ENCODE measurements around the gene SLC4A3. TPM values are rescaled to one million over a fixed set of nuclear protein-coding genes. Genes with fewer than 3 reads are reported as not detected.

The SLC4A3 gene
- total RNA-seq, 3 donors from 2014 or later (not counting 1 experiment from before 2014, with no cell fraction given), result 0.15 to 0.45 TPM; not detected in 1

GRCh38 chr2:219630770-219631405 lies 3.5 kb downstream of the SLC4A3 start:
- intact Hi-C loops (cut with micrococcal nuclease), result no loop called here
- H3K27me3 Mint-ChIP-seq (ENCODE audit: low read depth in 2 of 2), result peaks cover 8 to 17% of the 10 kb centered on the region in 2 donors
- H3K36me3 ChIP-seq (ENCODE audit: control insufficient read depth, insufficient read depth, low read length), result no peaks in the 10 kb centered on the region
- no peak overlapping the region for H3K4me3 Mint-ChIP-seq
- no peak for TF ChIP-seq CTCF (IDR thresholded peaks at IDR 0.05)
- no peak overlapping the region for H3K27ac ChIP-seq (ENCODE audit: low read length)
- peaks cover 0 to 5% of the 10 kb centered on the region in 2 donors for H3K4me1 Mint-ChIP-seq
- no peaks in the 10 kb centered on the region for H3K9me3 ChIP-seq (ENCODE audit: control insufficient read depth, insufficient read depth, low read length)
- H3K27me3 ChIP-seq (ENCODE audit: control insufficient read depth, insufficient read depth, low read length), result peaks cover 20% of the 10 kb centered on the region
- H3K4me3 ChIP-seq (ENCODE audit: low read length), result no peak overlapping the region
- H3K4me1 ChIP-seq (ENCODE audit: control insufficient read depth, insufficient read depth, low read length), result peaks cover 22% of the 10 kb centered on the region
- H3K27ac Mint-ChIP-seq, result no peak overlapping the region
- ATAC-seq (no peak), DNase-seq (no peak)
- H3K36me3 Mint-ChIP-seq, result no peaks in the 10 kb centered on the region
- no peaks in the 10 kb centered on the region for H3K9me3 Mint-ChIP-seq
- WGBS (ENCODE audit: insufficient coverage), result 88% methylated on average over 15 of the region's 17 CpGs

- WGBS (ENCODE audit: insufficient coverage), result 85% methylated on average over 9 of the region's 9 CpGs
- no peak for DNase-seq
- intact Hi-C loops (cut with micrococcal nuclease), result no loop called here
- no peak overlapping the region for H3K27ac ChIP-seq (ENCODE audit: low read length)
- no peak overlapping the region for H3K4me3 ChIP-seq (ENCODE audit: low read length)
- TF ChIP-seq CTCF (IDR thresholded peaks at IDR 0.05), result no peak
- no peak overlapping the region for H3K4me3 Mint-ChIP-seq
- peaks cover 0 to 5% of the 10 kb centered on the region in 2 donors for H3K4me1 Mint-ChIP-seq
- H3K4me1 ChIP-seq (ENCODE audit: control insufficient read depth, insufficient read depth, low read length), result peaks cover 22% of the 10 kb centered on the region
- peaks cover 4 to 20% of the 10 kb centered on the region in 2 donors for H3K27me3 Mint-ChIP-seq (ENCODE audit: low read depth in 2 of 2)
- no peaks in the 10 kb centered on the region for H3K36me3 ChIP-seq (ENCODE audit: control insufficient read depth, insufficient read depth, low read length)
- no peak for ATAC-seq
- no peaks in the 10 kb centered on the region for H3K9me3 ChIP-seq (ENCODE audit: control insufficient read depth, insufficient read depth, low read length)
- H3K27ac Mint-ChIP-seq, result no peak overlapping the region
- peaks cover 20% of the 10 kb centered on the region for H3K27me3 ChIP-seq (ENCODE audit: control insufficient read depth, insufficient read depth, low read length)
- H3K36me3 Mint-ChIP-seq, result no peaks in the 10 kb centered on the region
- no peaks in the 10 kb centered on the region for H3K9me3 Mint-ChIP-seq
Measured at GRCh38 chr2:219631406-219631891, 4.0 kb downstream of the SLC4A3 start.

- no peak for TF ChIP-seq CTCF (IDR thresholded peaks at IDR 0.05)
- Mint-ChIP-seq H3K4me1 (no peaks in the 10 kb centered on the region), H3K27me3 (ENCODE audit: low read depth in 2 of 2) (peaks cover 0 to 19% of the 10 kb centered on the region in 2 donors), H3K9me3 (no peaks in the 10 kb centered on the region), H3K27ac (no peak overlapping the region), H3K36me3 (no peaks in the 10 kb centered on the region), H3K4me3 (no peak overlapping the region)
- Histone ChIP-seq H3K4me3 (ENCODE audit: low read length) (no peak overlapping the region), H3K9me3 (ENCODE audit: control insufficient read depth, insufficient read depth, low read length) (no peaks in the 10 kb centered on the region), H3K36me3 (ENCODE audit: control insufficient read depth, insufficient read depth, low read length) (no peaks in the 10 kb centered on the region), H3K4me1 (ENCODE audit: control insufficient read depth, insufficient read depth, low read length) (peaks cover 19% of the 10 kb centered on the region), H3K27me3 (ENCODE audit: control insufficient read depth, insufficient read depth, low read length) (peaks cover 14% of the 10 kb centered on the region), H3K27ac (ENCODE audit: low read length) (no peak overlapping the region)
- WGBS (ENCODE audit: insufficient coverage), result 86% methylated on average over 34 of the region's 34 CpGs
- intact Hi-C loops (cut with micrococcal nuclease), result no loop called here
- DNase-seq (no peak), ATAC-seq (no peak)
Measured at GRCh38 chr2:219631904-219632759, 4.7 kb downstream of the SLC4A3 start.

Measured in natural killer cell (primary cell).